ENCODE measurements around the gene DYNC1I1. TPM values are rescaled to one million over a fixed set of nuclear protein-coding genes. Genes with fewer than 3 reads are reported as not detected.

DYNC1I1 gene
- total RNA-seq, 1 donor from 2014 or later: 2.3 TPM

DNA sequence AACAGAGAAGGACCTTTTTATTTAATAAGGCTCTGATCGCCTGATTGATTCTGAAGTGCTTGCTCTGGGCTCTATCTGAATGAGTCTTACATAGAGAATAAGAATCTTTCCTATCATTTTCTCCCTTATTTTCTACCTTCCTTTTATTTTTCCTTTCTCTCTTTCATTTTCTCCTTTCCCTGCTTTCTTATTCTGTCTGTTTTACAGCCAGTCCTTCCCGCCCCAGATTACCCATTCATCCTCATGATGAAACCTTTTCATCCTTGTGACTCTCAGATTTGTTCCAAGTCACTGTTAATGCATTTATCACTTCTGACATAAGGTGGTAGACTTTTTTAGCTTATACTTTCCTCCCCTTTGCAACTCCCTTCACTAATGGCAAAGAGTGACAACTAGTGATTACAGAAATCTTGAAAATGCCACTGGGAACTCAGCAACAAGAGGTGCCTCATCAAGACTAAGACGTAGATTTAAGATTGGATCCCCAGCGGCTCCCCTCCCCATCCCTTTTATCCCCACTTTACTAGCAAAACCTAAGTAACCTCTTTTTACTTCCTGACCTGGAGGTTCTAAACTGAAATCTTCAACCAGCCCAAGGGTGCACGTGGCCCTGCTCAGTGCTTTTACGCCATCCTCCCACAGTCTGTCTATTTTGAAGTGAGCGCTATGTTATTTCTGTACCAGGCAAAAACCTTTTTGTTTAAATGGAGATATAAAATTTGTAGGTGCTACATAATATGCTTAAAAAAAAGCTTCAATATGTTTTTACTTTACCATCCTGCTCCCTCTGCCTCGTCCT, 179.8 kb downstream of the DYNC1I1 start:
- H3K9me3 ChIP-seq: no peaks in the 10 kb centered on the region
- H3K4me1 ChIP-seq: no peaks in the 10 kb centered on the region
- ATAC-seq (no peak), DNase-seq (no peak)
- intact Hi-C loops (cut with DNase I): no loop called here
- H3K36me3 ChIP-seq: no peaks in the 10 kb centered on the region
- H3K27me3 ChIP-seq: no peaks in the 10 kb centered on the region
- TF ChIP-seq, protein P1, sequence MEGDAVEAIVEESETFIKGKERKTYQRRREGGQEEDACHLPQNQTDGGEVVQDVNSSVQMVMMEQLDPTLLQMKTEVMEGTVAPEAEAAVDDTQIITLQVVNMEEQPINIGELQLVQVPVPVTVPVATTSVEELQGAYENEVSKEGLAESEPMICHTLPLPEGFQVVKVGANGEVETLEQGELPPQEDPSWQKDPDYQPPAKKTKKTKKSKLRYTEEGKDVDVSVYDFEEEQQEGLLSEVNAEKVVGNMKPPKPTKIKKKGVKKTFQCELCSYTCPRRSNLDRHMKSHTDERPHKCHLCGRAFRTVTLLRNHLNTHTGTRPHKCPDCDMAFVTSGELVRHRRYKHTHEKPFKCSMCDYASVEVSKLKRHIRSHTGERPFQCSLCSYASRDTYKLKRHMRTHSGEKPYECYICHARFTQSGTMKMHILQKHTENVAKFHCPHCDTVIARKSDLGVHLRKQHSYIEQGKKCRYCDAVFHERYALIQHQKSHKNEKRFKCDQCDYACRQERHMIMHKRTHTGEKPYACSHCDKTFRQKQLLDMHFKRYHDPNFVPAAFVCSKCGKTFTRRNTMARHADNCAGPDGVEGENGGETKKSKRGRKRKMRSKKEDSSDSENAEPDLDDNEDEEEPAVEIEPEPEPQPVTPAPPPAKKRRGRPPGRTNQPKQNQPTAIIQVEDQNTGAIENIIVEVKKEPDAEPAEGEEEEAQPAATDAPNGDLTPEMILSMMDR (IDR thresholded peaks at IDR 0.05): no peak
- H3K4me3 ChIP-seq: no peak overlapping the region
- no peak overlapping the region for H3K27ac ChIP-seq

DNA sequence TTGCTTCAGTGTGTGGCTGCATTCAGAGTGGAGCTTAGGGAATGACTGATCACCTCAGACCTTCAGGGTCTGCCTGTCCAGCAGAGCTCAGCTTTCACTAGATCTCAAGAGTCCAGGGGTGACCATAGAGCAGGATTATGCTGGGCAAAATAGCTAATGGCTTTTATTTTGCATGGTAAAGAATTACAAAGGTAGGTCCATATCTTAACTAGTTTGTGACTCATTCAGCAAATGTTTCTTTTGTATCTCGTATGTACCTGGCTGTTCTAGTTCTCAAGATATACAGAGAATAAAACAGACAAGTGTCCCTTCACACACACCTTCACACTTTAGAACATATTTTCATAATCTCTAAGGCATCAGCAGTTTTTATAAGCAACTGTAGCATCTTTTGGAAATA, 180.5 kb downstream of the DYNC1I1 start:
- no peaks in the 10 kb centered on the region for H3K9me3 ChIP-seq
- no peaks in the 10 kb centered on the region for H3K36me3 ChIP-seq
- no peak overlapping the region for H3K27ac ChIP-seq
- H3K4me3 ChIP-seq: no peak overlapping the region
- TF ChIP-seq, protein P1 (IDR thresholded peaks at IDR 0.05): no peak
- ATAC-seq (no peak), DNase-seq (no peak)
- H3K27me3 ChIP-seq: no peaks in the 10 kb centered on the region
- no peaks in the 10 kb centered on the region for H3K4me1 ChIP-seq
- intact Hi-C loops (cut with DNase I): no loop called here

DNA sequence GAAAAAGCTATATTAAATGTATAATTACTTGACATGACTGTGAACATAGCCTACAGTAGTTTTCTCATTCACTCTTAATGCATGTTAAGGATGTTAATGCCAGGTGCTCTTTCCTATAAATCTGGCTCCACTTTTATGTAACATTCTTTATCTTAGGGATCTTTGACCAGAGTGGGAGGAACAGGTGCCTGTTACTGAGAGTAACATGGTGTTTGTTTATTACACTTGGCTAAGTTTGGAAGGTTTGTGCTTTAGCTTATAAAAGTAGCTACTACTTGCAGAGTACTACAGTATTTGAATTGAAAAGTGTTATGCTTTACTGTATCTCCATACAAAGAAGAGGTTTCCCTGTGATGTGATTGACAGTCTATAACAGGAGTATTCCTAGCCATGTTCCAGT, 183.4 kb downstream of the DYNC1I1 start:
- H3K27ac ChIP-seq: no peak overlapping the region
- ATAC-seq (no peak), DNase-seq (no peak)
- TF ChIP-seq, protein P1 (IDR thresholded peaks at IDR 0.05): no peak
- H3K4me3 ChIP-seq: no peak overlapping the region
- no peaks in the 10 kb centered on the region for H3K9me3 ChIP-seq
- intact Hi-C loops (cut with DNase I): no loop called here
- H3K36me3 ChIP-seq: no peaks in the 10 kb centered on the region
- H3K4me1 ChIP-seq: no peaks in the 10 kb centered on the region
- no peaks in the 10 kb centered on the region for H3K27me3 ChIP-seq

DNA sequence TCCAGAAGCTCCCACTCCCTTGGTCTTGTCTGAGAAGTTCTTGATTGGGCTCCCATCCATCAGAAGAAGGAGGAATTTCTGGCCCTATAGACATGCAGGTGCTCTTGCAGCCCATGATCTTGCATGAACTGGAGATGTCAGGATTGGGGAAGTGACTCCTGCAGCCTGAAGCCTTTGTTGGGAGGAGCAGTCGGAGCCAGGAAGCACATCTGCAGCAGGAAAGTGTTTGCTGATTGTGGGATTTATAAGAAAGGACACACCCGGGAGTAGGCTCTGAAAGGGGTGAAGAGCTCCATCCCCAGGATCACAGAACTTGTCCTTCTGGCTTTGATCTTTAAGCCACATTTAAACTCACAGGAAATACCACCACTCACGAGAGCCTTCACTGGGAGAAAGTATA, 185.2 kb downstream of the DYNC1I1 start:
- TF ChIP-seq, protein P1 (IDR thresholded peaks at IDR 0.05): no peak
- Histone ChIP-seq H3K4me3 (no peak overlapping the region), H3K9me3 (no peaks in the 10 kb centered on the region), H3K27ac (no peak overlapping the region), H3K4me1 (no peaks in the 10 kb centered on the region), H3K27me3 (no peaks in the 10 kb centered on the region), H3K36me3 (no peaks in the 10 kb centered on the region)
- no peak for ATAC-seq
- intact Hi-C loops (cut with DNase I): no loop called here
- DNase-seq: no peak

DNA sequence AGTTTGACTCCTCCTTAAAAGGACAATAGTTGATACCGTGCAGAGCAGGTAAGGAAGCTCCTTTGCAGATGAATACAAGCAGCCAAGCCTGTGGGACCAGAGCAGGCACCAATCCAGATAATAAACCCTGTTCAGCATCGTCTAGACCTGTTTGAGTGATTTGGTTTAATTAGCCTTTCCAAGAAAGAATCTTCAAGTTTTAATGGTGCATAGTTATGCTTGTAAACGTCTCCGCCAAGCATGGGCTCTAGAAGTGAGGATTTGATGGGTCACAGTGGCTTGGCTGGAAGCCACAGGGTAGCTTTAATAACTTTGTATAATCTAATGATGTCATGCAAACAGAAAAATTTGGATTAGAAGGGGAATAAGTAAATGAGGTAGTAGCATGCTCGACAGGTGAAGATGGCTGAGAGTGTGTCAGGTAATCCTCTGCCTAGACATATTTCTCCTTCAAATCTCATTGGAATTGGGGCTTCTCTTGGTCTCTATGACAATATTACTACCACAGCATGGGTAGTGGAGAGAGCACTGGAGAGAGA, 188.4 kb downstream of the DYNC1I1 start:
- ATAC-seq (no peak), DNase-seq (no peak)
- no peaks in the 10 kb centered on the region for H3K4me1 ChIP-seq
- H3K4me3 ChIP-seq: no peak overlapping the region
- H3K9me3 ChIP-seq: no peaks in the 10 kb centered on the region
- H3K27ac ChIP-seq: no peak overlapping the region
- H3K27me3 ChIP-seq: no peaks in the 10 kb centered on the region
- H3K36me3 ChIP-seq: no peaks in the 10 kb centered on the region
- intact Hi-C loops (cut with DNase I): no loop called here
- TF ChIP-seq, protein P1 (IDR thresholded peaks at IDR 0.05): no peak
